IPS-NIHi11 (cell line): ENCODE data around the gene CDC42BPA.
"Not testable (repeated sequence)": the region's sequence is repeated elsewhere in the genome, so short reads cannot be mapped to it uniquely, and the experiment has no call there.

Experiments used
- DNase-seq: peaks from one replicate; pipeline ENCODE4 v3.0.0; 2012; ENCODE audit warnings: mixed read lengths, low spot score

CDC42BPA gene, protein sequence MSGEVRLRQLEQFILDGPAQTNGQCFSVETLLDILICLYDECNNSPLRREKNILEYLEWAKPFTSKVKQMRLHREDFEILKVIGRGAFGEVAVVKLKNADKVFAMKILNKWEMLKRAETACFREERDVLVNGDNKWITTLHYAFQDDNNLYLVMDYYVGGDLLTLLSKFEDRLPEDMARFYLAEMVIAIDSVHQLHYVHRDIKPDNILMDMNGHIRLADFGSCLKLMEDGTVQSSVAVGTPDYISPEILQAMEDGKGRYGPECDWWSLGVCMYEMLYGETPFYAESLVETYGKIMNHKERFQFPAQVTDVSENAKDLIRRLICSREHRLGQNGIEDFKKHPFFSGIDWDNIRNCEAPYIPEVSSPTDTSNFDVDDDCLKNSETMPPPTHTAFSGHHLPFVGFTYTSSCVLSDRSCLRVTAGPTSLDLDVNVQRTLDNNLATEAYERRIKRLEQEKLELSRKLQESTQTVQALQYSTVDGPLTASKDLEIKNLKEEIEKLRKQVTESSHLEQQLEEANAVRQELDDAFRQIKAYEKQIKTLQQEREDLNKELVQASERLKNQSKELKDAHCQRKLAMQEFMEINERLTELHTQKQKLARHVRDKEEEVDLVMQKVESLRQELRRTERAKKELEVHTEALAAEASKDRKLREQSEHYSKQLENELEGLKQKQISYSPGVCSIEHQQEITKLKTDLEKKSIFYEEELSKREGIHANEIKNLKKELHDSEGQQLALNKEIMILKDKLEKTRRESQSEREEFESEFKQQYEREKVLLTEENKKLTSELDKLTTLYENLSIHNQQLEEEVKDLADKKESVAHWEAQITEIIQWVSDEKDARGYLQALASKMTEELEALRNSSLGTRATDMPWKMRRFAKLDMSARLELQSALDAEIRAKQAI (N-terminal part only)

DNA sequence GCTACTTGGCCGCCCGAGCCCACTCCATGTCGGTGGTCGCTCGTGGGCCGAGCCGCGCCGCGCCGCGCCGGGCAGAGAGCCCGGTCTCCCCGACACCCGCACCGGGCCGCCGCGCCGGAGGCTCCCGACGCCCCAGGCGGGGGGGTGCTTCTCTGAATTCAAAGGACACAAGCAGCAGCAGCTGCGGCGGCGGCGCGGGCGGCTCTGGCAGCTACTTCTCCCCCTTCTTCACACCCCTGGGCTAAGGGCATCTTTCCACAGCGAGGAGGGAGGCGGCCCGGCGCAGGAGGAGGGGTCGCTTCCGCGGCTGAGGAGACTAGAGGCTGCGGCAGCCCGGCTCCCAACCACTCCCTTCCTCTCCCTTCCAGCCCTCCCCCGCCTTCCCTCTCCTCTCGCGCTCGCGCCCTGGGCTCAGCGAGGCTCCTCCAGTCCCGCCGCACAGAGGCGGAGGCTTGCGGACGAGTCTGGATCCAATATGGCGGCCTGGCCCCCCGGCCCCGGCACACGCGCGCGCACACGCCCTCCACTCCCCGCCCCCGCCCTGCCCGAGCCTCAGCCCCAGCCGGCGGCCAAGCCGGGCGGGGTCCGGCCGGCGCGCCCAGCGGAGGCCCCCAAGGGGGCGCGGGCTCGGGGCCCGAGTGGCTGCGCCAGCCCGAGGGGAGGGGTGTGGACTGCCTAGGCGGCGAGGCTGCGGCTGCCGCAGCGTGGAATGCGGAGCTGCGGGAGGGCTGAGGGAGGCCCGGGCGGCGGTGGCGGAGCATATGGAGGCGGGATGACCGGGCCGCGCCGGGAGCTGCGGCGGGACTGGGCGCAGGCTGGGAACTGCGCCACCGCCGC is at the start of gene CDC42BPA:
TSS of gene CDC42BPA (minus strand) at position 477 of the 837 bp plus-strand sequence. CDS start 1,310 bp downstream, outside the sequence.
- DNase-seq: peak; percentile 91

DNA sequence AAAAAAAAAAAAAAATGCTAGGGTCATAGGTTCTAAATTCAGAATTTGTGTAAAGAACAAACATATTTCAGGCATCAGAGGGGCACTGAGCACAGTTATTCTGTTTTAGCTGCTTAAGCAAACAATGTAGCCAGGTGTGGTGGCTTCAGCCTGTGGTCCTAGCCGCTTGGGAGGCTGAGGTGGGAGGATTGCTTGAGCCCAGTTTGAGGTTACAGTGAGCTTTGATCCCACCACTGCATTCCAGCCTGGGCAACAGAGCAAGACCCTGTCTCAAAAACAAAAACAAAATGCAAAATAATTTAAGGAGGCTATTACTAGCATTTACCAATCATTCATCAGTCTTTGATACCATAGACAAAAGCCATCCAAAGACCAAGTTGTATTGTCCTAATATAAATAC is 49.7 kb upstream of the CDC42BPA start:
- DNase-seq: no peak

DNA sequence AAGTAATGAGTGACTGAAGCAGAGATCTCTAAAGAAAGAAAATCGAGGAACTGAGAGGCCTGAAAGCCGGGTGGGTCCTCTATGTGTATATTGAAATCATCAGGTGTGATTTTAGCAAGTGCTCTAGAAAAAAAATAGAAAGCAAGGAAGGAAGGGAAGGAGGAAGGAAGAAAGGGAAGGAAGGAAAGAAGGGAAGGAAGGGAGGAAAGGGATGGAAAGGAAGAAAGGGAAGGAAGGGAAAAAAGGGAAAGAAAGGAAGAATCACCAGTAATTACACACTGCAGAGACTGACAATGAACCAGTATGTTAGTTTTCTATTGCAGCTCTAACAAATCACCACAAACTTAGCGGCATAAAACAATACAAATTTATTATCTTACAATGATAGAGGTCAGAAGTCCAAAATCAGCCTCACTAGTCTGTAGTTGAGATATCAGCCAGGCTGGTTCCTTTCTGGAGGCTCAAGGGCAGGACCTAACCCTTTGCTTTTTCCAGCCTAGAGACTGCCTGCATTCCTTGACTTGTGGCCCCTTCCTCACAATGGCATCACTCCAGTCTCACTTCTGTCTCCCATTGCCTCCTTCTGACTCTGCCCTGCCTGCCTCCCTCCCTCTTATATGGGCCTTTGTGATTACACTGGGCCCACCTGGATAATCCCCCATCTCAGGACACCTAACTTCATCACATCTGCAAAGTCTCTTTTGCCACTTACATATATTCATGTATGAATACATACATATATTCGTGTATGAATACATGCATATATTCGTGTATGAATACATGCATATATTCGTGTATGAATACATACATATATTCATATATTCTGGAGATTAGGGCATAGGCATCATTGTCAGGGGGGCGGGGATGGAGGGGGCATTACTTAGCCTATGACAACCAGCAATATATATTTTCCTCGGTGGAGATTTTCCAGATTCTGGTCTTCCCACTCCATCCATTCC is 47.5 kb upstream of the CDC42BPA start:
- DNase-seq: no peak

DNA sequence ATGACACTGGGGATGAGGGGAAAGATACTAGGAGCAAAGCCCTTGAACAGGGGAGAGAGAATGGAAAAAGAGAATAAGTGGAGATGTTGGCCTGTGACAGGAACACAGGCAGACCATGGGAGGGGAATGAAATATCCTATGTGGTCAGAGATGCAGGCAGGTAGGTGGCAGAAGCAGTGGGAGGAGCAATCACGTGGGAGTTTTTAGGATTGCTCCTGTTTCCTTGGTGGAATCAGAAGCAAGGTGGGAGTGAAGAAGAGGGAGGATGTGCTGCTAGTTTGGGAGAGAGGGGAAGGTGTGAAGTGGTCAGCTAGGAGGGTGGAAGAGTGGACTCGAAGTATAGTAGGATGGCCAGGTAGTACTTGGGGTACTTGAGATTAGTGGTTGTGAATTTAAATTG is 46.4 kb upstream of the CDC42BPA start:
- DNase-seq: no peak

DNA sequence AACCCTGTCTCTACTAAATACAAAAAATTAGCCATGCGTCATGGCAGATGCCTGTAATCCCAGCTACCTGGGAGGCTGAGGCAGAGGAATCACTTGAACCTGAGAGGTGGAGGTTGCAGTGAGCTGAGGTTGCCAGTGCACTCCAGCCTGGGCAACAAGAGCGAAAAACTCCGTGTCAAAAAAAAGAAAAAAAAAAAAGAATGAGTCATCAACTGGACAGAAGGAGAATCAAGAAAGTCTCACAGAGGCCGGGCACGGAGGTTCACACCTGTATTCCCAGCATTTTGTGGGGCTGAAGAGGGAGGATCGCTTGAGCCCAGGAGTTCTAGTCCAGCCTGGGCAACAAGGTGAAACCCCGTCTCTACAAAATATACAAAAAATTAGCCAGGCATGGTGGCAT is 45.5 kb upstream of the CDC42BPA start:
- no peak for DNase-seq

DNA sequence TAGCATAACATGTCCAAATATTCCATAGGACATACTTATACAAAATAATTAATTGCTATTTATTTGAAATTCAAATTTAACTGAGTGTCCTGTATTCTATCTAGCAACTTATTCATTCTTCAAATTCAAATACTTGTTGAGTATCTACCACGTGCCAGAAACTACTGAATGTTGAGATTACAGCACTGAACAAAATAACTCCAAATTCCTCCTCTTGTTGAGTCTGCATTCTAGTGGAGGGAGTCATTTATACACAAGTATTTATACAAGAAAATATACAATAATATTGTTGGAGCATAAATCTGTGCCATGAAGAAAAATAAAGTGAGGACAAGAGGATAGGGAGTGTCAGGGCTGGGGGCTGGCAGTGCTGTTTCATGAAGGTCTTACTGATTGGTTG is 43.7 kb upstream of the CDC42BPA start:
- no peak for DNase-seq

DNA sequence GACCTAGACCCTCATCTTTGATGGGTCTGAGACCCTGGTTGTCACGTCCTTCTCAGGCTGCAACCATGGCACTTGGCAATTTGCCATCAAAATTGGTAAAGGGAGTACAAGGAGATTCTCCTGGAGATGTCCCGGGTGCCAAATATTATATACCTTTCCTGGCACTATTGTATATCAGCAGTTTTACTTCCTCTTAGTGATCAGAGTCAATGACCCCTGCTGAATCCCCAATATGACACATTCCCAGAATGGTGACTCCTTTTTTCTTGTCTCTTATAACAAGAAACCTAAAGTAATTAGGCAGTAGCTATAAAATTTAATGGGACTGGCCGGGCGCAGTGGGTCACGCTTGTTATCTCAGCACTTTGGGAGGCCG is 39.6 kb upstream of the CDC42BPA start:
- no peak for DNase-seq

DNA sequence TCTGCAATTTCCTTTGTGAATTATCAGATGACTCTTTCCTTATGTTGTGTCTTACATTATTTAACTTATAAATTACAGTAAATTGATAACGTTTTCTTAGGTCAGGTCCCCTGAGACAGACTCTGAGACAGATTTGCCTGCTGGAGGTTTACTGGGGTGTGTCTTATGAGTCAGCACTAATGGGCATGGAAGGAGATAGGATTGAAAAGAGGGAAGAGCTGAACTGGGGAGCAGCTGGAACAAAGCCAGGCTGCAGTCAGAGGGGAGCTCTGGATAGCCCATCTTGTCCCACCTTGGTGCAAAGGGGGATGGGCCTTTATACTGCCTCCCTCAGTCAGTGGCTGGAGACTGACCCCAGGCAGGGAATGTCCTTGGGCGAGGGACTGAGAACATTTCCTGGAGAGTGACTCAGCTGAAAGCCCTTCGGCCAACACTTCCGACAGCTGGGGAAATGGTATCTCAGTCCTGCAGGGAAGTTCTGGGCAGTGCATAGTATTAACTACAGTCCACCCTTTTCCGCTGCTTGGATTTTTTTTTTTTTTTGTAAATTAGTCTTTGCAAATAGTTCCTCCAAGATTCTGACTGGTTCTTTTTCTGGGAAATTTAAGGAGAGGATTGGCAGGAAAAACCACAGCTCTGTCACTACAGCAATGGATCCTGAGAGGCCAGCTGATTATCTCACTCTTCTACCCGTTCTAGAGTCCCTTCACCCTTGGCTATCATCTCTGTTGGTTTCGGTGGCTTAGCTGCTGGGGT is 39.1 kb upstream of the CDC42BPA start:
- DNase-seq: peak; percentile 43

DNA sequence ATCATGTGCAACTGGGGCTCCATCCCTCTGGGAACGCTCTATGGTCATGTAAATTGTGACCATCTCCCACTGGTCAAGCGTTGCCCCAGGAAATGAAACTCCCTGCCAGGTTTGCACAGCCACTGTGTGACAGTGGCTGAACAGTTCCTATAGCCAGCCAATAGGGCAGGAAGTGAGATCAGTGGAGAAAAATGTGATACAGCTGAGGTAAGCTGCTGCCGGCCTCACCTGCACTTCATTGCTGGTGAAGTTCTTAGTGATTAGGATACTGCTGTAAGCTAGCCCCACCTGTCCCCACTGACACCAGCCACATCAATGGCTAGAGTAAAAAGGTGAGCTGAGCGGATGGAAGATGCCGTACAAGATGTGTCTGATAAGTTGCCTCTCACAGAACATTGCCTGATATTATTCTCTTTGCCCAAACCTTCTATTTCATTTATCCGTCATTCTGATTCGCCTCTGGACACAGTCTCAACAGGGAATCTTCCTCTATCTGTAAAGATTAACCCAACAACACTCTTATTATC is 38.4 kb upstream of the CDC42BPA start:
- DNase-seq: peak; percentile 62

DNA sequence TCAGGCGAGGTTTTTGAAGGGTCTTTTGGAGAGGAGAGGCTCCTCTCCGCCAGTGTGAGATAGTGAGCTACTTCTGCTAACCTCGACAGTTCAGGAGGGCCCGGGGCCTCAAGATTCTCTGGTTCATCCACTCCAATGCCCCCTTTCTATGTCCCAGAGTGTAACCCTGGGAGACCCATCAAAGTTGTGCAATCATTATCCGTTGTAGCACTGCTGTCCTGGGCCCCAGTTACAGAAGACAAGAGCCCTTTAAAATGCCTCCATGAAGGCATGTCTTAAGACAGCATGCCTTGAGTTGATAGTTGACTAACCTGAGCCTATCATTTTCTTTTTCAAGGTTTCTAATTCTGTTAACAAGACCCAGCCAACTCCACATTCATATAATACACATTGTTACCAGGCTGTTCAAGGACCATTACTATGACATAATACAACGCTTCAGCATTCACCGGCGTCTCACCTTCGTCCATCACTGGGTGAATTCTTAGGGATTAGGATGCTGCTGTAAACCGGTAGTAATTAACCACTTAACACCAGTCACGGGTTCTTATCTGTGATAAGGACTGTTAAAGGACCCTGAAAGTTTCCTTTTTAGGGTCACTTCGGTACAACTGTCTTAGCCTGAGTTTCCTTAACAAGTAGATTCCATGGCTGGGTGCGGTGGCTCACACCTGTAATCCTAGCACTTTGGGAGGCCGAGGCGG is 37.4 kb upstream of the CDC42BPA start:
- no peak for DNase-seq

DNA sequence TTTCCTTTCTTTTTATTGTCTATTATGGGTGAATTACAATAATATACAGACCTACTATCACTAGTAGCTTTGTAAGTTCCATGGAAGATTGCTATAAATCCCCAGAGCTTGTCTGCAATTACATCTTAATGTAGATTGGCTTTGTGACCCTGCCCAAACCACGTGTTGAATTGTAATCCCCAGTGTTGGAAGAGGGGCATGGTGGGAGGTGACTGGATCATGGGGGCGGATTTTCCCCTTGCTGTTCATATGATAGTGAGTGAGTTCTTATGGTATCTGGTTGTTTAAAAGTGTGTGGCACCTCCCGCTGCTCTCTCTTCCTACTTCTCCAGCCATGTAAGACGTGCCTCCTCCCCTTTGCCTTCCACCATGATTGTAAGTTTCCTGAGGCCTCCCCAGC is 34.9 kb upstream of the CDC42BPA start:
- no peak for DNase-seq

DNA sequence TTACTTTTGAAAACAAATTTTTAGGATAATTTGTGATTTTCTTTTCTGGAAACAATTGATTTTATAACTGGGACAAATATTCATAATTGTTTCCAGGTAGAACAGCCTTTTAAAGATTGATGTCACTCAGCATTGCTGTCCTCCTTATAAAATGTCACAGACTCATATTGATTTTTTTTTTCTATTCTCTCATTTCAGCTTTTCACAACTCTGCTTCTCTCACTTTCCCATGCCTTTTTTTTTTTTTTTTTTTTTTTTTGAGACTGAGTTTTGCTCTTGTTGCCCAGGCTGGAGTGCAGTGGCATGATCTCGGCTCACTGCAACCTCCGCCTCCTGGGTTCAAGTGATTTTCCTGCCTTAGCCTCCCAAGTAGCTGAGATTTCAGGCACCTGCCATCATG is 33.9 kb upstream of the CDC42BPA start:
- not testable (repeated sequence) for DNase-seq

DNA sequence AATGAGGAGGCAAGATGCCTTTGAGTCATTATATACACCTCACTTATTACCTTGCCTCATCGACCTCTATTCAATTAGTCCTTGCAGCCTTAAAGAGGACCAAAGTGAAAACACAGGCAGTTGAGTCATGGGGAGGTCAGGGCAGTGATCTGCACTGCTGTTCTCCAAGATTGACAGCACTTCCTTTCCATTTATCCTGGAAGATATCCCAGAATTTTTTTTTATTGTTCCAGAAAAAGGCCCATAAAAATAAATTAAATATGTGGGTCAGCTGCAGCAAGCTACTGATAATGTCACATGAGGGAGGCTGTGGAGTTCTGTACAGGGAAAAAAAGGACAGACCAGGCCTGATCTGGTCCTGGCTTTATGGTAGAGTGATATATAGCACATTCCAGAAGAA is 33.2 kb upstream of the CDC42BPA start:
- no peak for DNase-seq

DNA sequence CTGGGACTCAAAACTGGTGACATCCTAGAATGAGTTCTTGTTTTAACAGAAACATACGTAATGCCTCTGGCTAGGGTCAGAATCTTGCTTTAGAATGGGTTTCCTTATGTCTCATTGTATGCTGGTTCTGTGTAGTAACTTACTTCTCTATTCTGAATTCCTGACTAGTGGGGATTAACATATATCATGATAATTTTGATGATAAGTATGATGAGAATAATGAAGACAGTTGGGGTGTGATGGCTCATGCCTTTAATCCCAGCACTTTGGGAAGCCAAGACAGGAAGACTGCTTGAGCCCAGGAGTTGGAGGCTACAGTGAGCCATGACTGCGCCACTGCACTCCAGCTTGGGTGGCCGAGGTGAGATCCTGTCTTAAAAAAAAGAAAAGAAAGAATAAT is 31.7 kb upstream of the CDC42BPA start:
- no peak for DNase-seq

DNA sequence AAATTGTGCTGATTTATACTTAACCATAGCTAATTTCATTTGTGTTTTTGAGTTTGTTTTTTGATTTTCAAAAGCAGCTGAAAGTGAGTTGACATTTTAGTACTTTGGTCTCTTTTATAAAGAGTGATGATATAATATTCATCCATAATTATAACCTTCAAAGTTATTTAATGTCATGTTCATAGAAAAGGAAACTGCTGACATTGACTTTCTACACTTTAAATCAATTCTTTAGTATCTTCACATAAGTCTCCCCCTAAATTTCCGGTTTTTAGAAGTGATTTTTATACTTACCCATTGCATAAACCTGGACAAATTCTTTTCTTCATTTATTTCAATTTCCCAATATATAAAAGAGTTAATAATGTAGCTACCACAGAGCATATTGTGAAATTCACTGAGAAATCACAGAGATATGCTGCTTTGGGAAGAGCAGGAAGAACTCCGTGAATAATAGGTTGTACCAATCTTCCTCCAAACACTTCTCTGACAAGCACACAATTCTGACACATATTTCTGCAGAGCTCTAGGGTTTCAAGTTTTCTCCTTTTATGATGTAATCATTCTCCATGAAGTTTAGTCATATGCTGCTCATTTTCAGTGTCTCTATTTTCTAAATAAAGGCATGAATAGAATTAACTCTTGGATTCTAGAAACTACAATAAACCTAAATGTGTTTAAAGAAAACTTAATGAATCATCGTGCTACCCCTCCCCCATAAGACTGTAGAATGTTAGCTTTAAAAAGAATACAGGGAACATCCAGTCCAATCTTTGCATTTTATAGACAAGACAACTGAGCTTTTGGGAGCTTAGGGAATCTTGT is 25.6 kb upstream of the CDC42BPA start:
- DNase-seq: no peak

DNA sequence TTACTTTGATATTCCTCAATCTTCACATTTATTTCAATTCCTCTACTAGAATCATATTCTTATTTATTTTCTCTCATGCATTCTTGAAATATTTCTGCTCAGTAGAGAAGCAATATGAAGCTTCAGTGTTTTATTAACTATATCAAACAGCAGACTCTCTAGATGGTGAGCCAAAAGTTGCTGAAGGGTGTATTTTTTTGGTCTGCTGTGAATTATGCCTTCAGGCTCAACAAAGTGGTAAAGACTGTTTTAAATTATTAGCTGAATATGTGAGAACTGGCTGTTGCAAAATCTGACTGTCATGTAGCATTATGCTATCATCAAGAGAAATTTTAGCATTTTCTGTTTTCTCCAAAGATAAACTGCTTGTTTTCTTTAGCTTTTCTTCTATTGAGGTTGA is 24.9 kb upstream of the CDC42BPA start:
- DNase-seq: no peak

DNA sequence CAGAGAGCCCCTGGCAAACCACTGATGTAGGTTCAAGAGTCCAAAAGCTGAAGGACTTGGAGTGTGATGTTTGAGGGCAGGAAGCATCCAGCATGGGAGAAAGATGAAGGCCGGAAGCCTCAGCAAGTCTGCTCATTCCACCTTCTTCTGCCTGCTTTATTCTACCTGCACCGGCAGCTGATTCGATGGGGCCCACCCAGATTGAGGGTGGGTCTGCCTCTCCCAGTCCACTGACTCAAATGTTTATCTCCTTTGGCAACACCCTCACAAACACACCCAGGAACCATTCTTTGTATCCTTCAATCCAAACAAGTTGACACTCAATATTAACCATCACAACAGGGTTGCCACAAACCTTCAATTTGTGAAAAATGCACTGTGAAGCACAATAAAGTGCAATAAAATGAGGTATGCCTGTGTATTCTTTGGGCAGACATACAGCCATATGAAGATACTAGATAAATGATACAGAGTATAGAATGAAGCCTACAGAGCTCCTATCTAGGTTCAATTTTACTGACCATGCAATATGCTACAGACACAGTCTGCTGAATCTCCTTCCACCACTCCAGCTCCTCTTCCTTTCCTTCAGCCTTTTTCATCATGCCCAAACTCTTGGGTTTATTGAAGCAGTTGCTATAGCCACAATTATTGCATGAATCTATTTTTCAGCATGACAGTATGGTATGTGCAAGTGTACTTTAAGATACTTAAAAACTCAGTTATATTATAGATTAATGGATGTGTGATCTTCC is 24.0 kb upstream of the CDC42BPA start:
- DNase-seq: no peak

DNA sequence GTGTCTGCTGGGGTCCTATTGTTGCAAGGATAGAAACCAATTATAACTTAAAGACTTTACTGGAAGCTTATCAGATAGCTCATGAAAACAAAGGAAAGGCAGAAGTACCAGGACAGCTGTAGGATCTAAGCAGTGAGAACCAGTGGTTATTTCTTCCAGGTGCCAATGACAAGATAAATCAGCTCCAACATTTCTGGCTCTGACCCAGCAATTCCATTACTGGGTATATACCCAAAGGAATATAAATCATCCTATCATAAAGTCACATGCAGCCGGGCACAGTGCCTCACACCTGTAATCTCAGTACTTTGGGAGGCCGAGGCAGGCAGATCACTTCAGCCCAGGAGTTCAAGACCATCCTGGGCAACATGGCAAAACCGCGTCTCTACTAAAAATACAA is 17.8 kb upstream of the CDC42BPA start:
- DNase-seq: not testable (repeated sequence)
